Subcutaneous adipose tissue (tissue), 4 donors: ENCODE measurements around the gene RIC8B. TPM values are rescaled to one million over a fixed set of nuclear protein-coding genes. Genes with fewer than 3 reads are reported as not detected.

Experiments
- total RNA-seq, 4 donors: library from RNA; depleted of rRNA; stranded (reverse); fragments of >200 nt; gene quantifications; one replicate each; pipeline ENCODE4 v1.1.0, GENCODE V29; 2016
- TF ChIP-seq, protein P1 (sequence below): fragments of 450-650 bp; IDR thresholded peaks from one replicate; pipeline ENCODE4 v1.5.1; 2016; ENCODE audit warnings: low read depth, mild to moderate bottlenecking, control low read depth, antibody characterized with exemption, moderate library complexity

The RIC8B gene
- total RNA-seq, 4 donors from 2014 or later: 16.4 to 21.4 (median 17.1) TPM

- TF ChIP-seq, protein P1, sequence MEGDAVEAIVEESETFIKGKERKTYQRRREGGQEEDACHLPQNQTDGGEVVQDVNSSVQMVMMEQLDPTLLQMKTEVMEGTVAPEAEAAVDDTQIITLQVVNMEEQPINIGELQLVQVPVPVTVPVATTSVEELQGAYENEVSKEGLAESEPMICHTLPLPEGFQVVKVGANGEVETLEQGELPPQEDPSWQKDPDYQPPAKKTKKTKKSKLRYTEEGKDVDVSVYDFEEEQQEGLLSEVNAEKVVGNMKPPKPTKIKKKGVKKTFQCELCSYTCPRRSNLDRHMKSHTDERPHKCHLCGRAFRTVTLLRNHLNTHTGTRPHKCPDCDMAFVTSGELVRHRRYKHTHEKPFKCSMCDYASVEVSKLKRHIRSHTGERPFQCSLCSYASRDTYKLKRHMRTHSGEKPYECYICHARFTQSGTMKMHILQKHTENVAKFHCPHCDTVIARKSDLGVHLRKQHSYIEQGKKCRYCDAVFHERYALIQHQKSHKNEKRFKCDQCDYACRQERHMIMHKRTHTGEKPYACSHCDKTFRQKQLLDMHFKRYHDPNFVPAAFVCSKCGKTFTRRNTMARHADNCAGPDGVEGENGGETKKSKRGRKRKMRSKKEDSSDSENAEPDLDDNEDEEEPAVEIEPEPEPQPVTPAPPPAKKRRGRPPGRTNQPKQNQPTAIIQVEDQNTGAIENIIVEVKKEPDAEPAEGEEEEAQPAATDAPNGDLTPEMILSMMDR: no peak
Measured at GRCh38 chr12:106790020-106790419, 15.5 kb downstream of the RIC8B start.

- TF ChIP-seq, protein P1: no peak
Measured at GRCh38 chr12:106791531-106791930, 17.0 kb downstream of the RIC8B start.

- TF ChIP-seq, protein P1: no peak
Measured at GRCh38 chr12:106794369-106794768, 19.9 kb downstream of the RIC8B start.

GRCh38 chr12:106801167-106801708, 26.8 kb downstream of the RIC8B start:
- TF ChIP-seq, protein P1: no peak

DNA sequence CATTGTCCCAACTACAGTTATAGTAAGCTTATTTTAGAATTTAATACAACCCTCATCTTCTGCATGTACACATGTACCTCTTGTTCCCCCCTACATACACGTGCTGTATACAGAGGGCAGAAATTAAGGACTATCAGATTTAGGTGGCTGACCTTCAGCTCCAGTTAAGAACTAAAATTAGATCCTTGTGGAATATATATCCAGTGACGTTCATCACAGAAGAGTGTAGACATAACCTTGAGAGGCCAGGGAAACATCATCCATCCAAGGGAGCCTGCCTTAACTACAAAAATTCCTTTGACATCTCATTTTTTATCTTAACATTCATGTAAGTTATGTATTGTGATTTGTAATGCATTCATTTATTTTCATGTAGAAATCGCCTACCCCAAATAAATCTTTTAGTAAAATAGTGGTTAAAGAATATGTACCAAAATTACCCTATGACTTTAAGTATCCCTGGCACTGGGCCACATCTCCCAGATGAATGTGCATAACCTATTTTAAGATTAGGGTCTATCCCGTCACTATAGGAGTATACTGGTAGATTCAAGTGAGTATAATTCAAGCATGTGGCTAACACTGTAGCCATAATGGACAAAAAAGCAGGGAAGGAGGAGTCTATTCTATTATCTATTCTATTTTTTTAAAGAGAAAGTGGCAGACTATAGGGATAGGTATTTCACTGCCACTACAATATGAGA, 27.5 kb downstream of the RIC8B start:
- TF ChIP-seq, protein P1: no peak

- TF ChIP-seq, protein P1: no peak
Measured at GRCh38 chr12:106804668-106805067, 30.2 kb downstream of the RIC8B start.

- TF ChIP-seq, protein P1: no peak
Measured at GRCh38 chr12:106814714-106815113, 40.2 kb downstream of the RIC8B start.
